Effector CD8-positive, alpha-beta T cell (primary cell): ENCODE results near the gene CFAP126.
"Not testable (repeated sequence)": the region's sequence is repeated elsewhere in the genome, so short reads cannot be mapped to it uniquely, and the experiment has no call there.

Experiments used
- DNase-seq: peaks from one replicate; lab custom pipeline; 2025; lab: John Stamatoyannopoulos, UW

The CFAP126 gene

DNA sequence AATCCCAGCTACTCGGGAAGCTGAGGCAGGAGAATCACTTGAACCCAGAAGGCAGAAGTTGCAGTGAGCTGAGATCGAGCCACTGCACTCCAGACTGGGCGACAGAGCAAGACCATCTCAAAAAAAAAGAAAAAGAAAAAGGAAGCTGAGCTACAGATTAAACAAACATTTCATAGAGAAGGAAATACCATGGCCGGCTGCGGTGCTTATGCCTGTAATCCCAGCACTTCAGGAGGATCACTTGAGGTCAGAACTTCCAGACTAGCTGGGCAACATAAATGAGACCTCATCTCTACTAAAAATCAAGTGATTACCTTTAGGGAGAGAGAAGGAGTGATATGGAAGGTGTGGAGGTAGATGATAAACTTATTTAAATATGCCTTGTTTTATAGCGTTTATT is 14.0 kb upstream of the CFAP126 start:
- no peak for DNase-seq

DNA sequence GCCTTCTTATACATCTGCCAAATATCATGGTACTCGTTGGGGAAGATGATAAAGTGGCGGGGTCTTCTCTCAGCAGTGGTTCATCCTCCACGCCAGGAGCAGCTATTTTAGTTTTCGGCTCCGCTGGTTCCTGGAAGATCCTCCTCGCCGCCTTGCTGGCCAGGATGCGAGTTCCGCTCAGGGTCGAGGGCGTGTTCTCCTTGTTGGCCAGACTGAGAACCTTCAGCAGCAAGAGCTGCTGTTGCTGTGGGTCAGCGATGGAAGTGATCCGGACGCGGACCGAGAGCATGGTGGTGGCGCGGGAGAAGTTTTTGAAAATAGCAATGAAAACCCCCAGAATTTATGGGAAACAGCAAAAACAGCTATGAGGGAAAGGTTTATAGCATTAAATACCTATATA is 11.4 kb upstream of the CFAP126 start:
- DNase-seq, result no peak

DNA sequence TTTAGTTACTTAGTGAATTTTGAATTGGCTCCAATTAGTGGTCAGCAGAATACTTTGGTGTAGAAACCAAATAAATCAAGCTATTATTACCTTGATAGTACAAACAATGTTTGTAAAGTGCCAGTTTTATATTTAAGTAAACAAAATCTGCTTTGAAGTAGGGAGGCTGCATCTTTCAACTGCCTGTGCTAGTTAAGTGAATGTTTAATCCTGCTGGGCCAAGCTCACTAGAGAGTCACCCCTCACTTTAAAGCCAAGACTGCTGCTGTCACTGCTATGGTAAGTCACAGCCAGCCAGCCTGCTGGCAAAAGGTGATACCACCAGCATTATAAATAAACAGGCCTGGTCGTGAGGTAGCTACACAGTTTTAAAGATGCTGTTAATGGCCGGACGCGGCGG is 10.3 kb upstream of the CFAP126 start:
- no peak for DNase-seq

DNA sequence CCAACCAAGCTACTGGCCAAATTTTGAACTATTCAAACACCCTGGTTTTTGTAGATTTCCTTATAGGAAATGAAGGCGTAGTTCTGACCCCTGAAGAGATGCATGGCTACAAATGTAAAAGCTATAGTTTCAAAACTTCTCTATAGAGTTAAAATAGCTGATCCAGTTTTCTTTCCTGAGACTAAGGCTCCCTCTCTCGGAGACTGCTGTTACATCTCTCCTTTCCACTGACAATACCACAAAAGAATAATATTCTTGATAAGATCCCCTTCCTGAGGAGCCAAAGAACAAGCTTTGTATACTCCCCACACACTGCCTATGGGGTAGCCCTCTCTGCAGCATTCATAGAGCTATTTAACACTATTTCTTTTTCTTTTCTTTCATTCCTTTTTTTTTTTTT is 6.7 kb upstream of the CFAP126 start:
- no peak for DNase-seq

DNA sequence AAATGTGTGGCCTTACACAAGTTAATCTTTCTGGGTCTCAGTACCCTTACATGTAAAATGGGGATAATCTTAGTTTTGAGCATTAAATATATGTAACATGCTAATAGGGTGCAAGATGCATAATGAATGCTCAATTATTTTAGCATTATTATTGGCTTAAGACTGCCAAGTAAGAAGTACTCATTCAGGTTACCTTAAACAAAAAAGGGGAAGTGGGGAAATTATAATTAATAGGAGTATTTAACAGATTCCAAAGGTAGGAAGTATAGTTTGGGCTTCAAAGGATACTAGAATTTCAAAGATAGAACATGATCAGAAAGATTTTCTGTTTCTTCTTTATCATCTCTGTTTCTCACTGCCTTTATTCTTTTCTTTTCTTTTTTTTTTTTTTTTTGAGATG is 5.8 kb upstream of the CFAP126 start:
- no peak for DNase-seq

DNA sequence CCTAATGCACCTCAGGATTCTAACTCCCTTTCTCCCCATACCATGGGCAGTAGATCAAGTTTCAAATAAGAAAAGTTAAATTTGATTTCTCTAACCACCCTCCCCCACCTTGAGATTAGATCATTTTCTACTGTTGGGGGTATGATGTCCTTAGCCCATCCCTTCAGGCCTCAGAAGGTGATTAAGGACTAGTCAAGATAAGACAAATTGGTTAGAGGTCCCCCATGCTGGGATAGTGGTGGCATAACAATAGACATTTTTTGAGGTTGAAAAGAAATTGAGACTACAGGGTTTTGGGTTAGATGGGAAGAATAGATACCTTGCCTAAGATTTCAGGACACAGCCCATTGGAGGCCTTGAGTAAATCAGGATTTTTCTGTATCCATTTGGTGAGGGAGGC is 2.5 kb downstream of the CFAP126 start:
- DNase-seq, result no peak

DNA sequence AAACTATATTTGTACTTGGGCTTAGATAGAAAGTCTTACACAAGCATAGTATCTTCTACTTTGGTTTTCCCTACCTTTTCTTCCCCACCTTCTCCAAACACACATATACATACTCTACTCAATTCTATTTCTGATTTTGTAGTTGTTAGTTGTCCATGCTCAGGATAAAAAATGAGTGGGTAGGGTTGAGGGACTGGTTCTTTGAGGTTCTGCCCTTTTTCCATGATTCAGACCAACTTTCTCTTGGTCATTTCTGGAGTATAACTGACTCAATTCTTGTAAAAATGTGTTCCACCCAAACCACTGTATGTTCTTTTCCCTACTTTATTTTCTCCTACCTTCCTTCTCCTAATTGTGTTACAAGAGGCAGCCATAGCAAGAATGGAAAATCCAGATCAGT is 3.3 kb downstream of the CFAP126 start:
- no peak for DNase-seq

DNA sequence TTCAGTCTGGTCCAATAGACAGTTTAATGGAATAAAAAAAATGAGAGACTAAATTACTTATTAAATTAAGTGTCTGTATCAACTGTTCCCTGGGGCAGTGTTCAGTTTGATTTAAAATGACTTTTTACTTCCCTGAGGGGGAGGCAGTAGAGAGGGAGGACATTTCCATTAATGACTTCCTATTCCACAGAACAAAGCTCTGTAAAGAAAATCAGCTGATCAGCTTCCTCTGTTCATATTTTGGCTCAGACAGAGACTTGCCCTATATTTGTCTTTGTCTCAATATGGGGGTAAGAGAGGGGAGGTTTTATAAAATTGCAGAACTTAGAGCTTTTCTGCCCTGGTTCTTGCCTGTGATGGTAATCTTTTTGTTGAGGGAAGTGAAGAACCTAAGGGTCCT is 8.4 kb downstream of the CFAP126 start:
- DNase-seq, result no peak

DNA sequence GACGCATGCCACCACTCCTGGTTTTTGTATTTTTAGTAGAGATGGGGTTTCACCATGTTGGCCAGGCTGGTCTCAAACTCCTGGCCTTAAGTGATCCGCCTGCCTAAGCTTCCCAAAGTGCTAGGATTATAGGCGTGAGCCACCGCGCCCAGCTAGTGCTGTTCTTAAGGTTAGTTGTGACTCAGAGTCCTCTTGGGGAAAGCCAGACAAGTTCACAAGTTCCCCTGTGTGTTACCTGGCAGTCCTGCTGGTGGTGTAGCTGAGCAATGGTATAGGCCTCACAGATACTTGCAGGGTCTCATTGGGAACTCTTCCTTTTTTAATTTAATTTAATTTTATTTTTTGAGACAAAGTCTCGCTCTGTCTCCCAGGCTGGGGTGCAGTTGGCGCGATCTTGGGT is 10.6 kb downstream of the CFAP126 start:
- DNase-seq, result no peak

DNA sequence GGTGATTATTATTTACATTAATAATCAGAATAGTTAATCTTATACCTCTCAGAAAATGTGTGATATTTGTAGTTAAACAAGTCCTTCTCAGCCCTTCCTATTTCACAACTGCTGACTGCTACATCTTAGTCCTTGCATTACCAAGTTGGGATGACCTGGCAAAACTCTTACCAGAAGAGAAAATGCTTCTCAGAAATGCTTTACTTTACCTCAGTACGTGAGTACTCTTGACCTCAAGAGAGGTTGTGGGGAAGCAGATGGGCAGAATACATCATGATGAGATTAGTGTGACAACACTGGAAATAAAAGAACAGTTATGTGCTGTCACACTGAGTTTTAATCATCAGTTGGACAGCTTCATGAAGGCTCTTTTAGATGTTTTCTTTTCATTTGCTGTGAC is 16.2 kb downstream of the CFAP126 start:
- no peak for DNase-seq

DNA sequence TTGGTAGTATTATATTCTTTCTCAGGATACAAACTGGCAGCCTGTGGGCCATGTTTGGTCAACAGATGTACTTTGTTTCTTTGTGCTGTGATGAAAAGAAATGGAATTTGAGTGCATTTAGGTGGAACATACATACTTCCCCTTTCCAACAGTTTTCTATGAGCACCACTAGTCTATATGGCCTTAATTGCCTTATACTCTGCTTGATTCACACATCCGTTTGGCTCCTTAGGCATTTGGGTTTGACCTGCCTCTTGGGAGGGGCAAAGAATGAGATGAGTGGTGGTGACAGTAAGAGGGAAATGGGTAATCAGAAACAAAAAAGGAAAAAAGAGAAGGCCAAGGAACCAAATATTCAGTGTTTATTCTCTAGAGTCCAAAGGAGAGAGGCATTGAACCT is 17.0 kb downstream of the CFAP126 start:
- no peak for DNase-seq

DNA sequence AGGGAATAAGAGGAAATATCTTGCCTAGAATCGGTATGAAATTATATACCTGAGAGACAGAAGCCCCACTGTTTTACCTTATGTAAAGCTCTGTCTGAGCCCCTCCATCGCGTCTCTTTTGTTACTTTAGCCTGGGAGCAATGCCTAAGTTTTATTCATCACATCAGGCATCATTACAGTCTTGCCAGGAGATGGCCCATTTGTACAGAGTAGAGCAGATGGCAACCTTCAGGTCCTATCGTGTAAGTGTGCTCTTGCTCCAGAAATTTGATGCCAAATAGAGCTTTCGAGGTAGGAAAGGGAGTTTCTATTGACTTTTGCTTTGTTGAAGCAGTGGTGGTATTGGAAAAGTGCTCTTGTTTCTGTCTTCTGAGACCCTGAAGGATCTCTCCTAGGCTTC is 24.9 kb downstream of the CFAP126 start:
- no peak for DNase-seq

DNA sequence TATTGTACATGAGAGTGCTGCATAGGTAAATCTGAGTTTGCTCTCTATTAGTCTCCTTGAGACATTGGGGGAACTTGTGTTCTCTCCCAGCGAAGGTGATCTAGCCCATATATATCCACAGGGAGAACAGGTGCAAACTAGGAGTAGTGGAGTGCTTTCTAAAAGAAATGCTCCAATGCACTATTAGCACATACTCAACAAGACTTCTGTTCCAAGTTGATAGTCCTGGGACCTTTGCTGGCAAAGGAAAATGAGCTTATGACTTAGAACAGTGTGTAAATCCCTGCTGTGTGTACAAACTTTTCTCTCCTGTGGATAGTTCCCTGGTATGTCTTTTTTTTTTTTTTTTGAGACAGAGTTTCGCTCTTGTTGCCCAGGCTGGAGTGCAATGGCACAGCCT is 25.5 kb downstream of the CFAP126 start:
- no peak for DNase-seq

DNA sequence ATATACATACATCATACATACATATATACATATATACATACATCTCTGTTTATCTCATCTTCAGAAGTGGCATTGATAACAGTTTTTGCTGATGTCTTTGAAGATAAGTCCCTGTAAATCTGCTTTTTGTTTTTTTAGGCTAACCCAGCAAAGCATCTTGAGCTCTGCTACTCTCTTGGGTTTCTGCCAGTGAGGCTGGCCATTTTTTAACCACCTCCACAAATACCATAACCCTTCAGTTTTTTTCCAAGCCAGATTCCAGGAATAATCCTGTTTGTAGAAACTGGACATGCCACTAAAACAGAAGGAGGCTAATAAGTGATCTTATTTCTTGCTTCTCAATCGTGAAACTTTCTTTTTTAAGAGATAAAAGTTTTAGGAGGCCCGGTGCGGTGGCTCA is 31.9 kb downstream of the CFAP126 start:
- DNase-seq, result no peak

DNA sequence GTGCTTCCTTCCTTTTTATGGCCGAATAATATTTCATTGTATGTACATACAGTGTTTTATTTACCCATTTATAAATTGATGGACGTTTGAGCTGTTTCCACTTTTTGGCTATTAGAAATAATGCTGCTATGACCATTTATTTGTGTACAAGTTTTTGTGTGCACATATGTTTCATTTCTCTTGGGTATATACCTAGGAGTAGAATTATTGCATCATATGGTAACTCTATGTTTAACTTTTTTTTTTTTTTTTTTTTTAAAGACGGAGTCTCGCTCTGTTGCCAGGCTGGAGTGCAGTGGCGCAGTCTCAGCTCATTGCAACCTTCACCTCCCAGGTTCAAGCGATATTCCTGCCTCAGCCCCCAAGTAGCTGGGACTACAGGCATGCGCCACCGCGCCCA is 34.5 kb downstream of the CFAP126 start:
- no peak for DNase-seq

DNA sequence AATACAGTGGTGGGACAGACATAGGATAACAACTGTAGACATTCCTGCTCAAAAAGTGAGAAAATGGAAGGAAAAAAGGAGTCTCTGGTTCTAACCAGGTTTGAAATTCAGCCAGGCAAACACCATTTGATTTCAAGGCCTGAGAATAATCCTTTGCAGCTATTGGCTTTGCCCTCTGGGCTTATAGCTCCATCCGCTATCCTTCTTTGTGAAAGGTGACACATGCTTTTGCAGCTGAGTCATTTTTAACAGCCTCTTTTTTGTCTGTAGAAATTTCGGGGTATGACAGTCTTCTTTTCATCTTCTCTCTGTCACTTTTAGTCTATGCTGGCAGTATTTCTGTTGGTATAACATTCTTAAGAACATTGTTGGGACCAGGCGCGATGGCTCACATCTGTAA is 37.3 kb downstream of the CFAP126 start:
- DNase-seq, result no peak

DNA sequence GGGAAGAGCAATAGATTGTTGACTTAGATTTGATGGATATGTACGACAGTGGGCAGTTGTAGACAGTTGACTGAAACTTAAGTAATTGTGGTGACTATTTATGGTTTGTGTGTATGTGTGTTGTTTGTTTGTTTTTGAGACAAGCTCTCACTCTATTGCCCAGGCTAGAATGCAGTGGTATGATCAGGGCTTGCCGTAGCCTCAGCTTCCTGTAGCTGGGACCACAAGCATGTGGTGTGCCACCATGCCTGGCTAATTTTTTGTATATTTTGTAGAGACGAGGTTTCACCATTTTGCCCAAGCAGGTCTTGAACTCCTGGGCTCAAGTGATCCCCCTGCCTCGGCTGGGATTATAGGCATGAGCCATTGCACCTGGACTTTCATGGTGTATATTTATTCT is 43.7 kb downstream of the CFAP126 start:
- no peak for DNase-seq

DNA sequence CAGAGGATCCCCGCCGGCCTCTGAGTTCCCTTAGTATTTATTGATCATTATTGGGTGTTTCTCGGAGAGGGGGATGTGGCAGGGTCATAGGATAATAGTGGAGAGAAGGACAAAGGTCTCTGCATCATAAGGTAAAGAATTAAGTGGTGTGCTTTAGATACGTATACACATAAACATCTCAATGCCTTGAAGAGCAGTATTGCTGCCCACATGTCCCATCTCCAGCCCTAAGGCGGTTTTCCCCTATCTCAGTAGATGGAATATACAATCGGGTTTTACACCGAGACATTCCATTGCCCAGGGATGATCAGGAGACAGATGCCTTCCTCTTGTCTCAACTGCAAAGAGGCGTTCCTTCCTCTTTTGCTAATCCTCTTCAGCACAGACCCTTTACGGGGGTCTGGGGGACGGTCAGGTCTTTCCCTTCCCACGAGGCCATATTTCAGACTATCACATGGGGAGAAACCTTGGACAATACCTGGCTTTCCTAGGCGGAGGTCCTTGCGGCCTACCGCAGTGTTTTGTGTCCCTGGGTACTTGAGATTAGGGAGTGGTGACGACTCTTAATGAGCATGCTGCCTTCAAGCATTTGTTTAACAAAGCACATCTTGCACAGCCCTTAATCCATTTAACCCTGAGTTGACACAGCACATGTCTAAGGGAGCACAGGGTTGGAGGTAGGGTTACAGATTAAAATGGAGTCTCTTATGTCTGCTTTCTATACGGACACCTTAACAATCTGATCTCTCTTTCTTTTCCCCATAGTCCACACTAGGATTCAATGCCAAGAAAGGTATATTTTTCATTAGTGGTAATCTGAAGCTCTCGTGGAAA is 51.6 kb downstream of the CFAP126 start:
- not testable (repeated sequence) for DNase-seq
